ENCODE data around the gene CHMP4A. TPM values are rescaled to one million over a fixed set of nuclear protein-coding genes. Genes with fewer than 3 reads are reported as not detected.
"Not testable (repeated sequence)": the region's sequence is repeated elsewhere in the genome, so short reads cannot be mapped to it uniquely, and the experiment has no call there.

The CHMP4A gene
- total RNA-seq, 4 donors from 2014 or later, result 93.4 to 134 (median 106) TPM

DNA sequence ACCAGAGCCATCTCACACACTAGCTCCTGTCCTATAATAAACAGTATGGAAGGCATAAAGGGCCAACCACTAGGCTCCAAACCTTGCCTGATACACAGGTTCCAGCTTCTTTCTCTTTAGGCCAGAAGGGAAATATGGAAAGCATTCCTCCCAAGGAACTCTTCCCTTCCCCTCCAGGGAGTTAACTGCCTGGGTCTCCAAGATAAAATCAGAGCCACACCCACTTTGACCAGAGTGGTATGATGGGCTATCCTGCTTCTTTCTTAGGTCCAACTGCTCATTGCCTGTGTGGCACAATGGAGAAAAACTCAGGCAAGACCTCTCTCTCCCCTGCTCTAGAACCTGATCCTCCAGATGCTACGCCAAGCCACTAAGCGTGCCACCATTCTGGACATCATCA is 5.7 kb downstream of the CHMP4A start:
- no peak for TF ChIP-seq POLR2A (IDR thresholded peaks at IDR 0.05)
- TF ChIP-seq EP300 (IDR thresholded peaks at IDR 0.05), result no peak
- TF ChIP-seq CTCF (IDR thresholded peaks at IDR 0.05), result no peak
- no peak for TF ChIP-seq POLR2AphosphoS5 (IDR thresholded peaks at IDR 0.05)
- Histone ChIP-seq H3K27ac (no peak overlapping the region), H3K4me3 (no peak overlapping the region), H3K9me3 (no peaks in the 10 kb centered on the region), H3K27me3 (no peaks in the 10 kb centered on the region), H3K36me3 (peaks cover 0 to 87% of the 10 kb centered on the region in 2 donors), H3K4me1 (peaks cover 0 to 15% (median 0%) of the 10 kb centered on the region in 3 donors)
- ATAC-seq, result no peak
- WGBS, 2 donors (ENCODE audit: low coverage in 1 of 2), result 100% methylated on average over 2 of the region's 2 CpGs; no CpG with 5 or more reads in 1 of the 2 donors

GRCh38 chr14:24207104-24207551 is 6.2 kb downstream of the CHMP4A start:
- H3K27me3 ChIP-seq, result no peaks in the 10 kb centered on the region
- H3K27ac ChIP-seq, result no peak overlapping the region
- 83% methylated on average over 3 of the region's 5 CpGs; no CpG with 5 or more reads in 1 of the 2 donors for WGBS, 2 donors (ENCODE audit: low coverage in 1 of 2)
- no peak overlapping the region for H3K4me3 ChIP-seq
- peaks cover 0 to 91% of the 10 kb centered on the region in 2 donors for H3K36me3 ChIP-seq
- ATAC-seq, result no peak
- H3K4me1 ChIP-seq, result peaks cover 0 to 10% (median 0%) of the 10 kb centered on the region in 3 donors
- no peak for TF ChIP-seq POLR2A (IDR thresholded peaks at IDR 0.05)
- TF ChIP-seq POLR2AphosphoS5 (IDR thresholded peaks at IDR 0.05), result no peak
- no peak for TF ChIP-seq EP300 (IDR thresholded peaks at IDR 0.05)
- no peaks in the 10 kb centered on the region for H3K9me3 ChIP-seq

DNA sequence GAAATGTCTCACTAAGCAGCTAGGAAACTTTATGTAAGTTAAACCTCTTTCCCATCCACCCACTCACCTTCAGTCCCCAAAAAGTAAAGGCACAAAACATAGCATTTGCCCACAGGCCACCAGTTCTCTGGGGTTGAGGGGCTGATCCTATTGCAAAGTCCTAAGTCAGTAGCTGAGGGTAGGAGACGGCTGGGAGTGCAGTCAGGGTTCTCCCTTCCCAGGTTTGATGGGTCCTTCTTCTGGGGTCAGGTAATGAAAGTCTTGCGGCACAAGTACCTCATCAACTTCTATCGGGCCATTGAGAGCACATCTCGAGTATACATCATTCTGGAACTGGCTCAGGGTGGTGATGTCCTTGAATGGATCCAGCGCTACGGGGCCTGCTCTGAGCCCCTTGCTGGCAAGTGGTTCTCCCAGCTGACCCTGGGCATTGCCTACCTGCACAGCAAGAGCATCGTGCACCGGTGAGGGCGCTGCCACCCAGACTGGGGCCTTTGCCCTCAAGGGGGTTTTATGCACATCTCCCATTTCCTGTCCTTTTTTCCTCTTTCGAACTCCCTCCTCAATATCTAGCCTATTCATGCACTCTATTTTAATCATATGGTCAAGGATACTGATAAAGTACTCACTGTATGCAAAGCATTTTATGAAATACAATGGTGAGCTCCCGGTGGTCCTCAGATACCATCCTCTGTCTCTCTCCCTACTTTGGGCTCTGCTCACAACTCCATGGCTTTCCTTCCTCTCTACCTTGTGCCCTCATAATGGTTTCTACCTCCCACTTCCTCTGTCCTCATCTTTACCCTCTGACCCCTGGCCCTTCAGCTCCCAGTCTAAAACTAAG is 6.8 kb downstream of the CHMP4A start:
- no peak for TF ChIP-seq EP300 (IDR thresholded peaks at IDR 0.05)
- TF ChIP-seq POLR2AphosphoS5 (IDR thresholded peaks at IDR 0.05), result no peak
- no peak for TF ChIP-seq POLR2A (IDR thresholded peaks at IDR 0.05)
- TF ChIP-seq CTCF (IDR thresholded peaks at IDR 0.05), result no peak
- 87 to 94% methylated on average over 8 to 9 of the region's 11 CpGs for WGBS, 2 donors (ENCODE audit: low coverage in 1 of 2)
- H3K9me3 ChIP-seq, result no peaks in the 10 kb centered on the region
- H3K27me3 ChIP-seq, result no peaks in the 10 kb centered on the region
- peaks cover 0 to 3% (median 0%) of the 10 kb centered on the region in 3 donors for H3K4me1 ChIP-seq
- H3K27ac ChIP-seq, result no peak overlapping the region
- no peak for ATAC-seq
- peaks cover 0 to 95% of the 10 kb centered on the region in 2 donors for H3K36me3 ChIP-seq
- no peak overlapping the region for H3K4me3 ChIP-seq

GRCh38 chr14:24204163-24205146 is 8.8 kb downstream of the CHMP4A start:
- no peak overlapping the region for H3K4me3 ChIP-seq
- no peaks in the 10 kb centered on the region for H3K27me3 ChIP-seq
- H3K27ac ChIP-seq, result no peak overlapping the region
- no peak for ATAC-seq
- H3K36me3 ChIP-seq, result peaks cover 0 to 93% of the 10 kb centered on the region in 2 donors
- WGBS, 2 donors (ENCODE audit: low coverage in 1 of 2), result 88 to 95% methylated on average over 7 of the region's 7 CpGs
- TF ChIP-seq POLR2AphosphoS5 (IDR thresholded peaks at IDR 0.05) (no peak), EP300 (IDR thresholded peaks at IDR 0.05) (no peak), CTCF (IDR thresholded peaks at IDR 0.05) (no peak), POLR2A (IDR thresholded peaks at IDR 0.05) (no peak)
- no peaks in the 10 kb centered on the region for H3K4me1 ChIP-seq
- no peaks in the 10 kb centered on the region for H3K9me3 ChIP-seq

DNA sequence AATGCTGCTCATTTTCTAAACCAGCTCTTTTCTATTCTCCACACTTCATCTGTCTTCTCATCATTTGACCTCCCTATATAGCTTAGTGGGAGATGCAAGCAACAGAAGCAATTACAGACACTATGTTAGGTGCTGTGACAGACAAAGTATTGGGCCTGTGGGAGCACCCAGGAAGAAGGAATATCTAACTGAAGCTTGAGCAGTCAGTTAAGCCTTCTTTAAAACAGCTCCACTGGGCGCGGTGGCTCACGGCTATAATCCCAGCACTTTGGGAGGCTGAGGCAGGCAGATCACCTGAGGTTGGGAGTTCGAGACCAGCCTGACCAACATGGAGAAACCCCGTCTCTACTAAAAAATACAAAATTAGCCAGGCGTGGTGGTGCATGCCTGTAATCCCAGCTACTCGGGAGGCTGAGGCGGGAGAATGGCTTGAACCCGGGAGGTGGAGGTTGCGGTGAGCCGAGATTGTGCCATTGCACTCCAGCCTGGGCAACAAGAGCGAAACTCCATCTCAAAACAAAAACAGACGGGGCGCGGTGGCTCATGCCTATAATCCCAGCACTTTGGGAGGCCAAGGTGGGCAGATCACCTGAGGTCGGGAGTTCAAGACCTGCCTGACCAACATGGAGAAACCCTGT is 9.9 kb downstream of the CHMP4A start:
- H3K36me3 ChIP-seq, result peaks cover 0 to 88% of the 10 kb centered on the region in 2 donors
- not testable (repeated sequence) for H3K27me3 ChIP-seq, ATAC-seq, H3K4me1 ChIP-seq, H3K4me3 ChIP-seq, H3K9me3 ChIP-seq, H3K27ac ChIP-seq
- WGBS, 2 donors (ENCODE audit: low coverage in 1 of 2), result 77 to 99% methylated on average over 8 to 12 of the region's 16 CpGs

GRCh38 chr14:24202538-24202937 is 10.8 kb downstream of the CHMP4A start:
- ATAC-seq, H3K9me3 ChIP-seq: not testable (repeated sequence)
- H3K36me3 ChIP-seq, result peaks cover 0 to 80% of the 10 kb centered on the region in 2 donors

More at GRCh38 chr14:24202538-24202937, 10.8 kb downstream of the CHMP4A start:
- peaks cover 0 to 16% (median 0%) of the 10 kb centered on the region in 3 donors for H3K4me1 ChIP-seq
- 80 to 81% methylated on average over 6 to 8 of the region's 8 CpGs for WGBS, 2 donors (ENCODE audit: low coverage in 1 of 2)
- not testable (repeated sequence) for H3K4me3 ChIP-seq, H3K27me3 ChIP-seq, H3K27ac ChIP-seq

Data from gastroesophageal sphincter (tissue), 4 donors.